Endothelial cell of umbilical vein (primary cell): ENCODE results near the gene MASP2. TPM values are rescaled to one million over a fixed set of nuclear protein-coding genes. Genes with fewer than 3 reads are reported as not detected.

Source experiments
- BruUV-seq: library from RNA; stranded (reverse); fragments of 400-500 nt; replicated peaks from 2 replicates; lab custom pipeline; 2021; lab: Mats Ljungman, UMichigan
- CTCF ChIA-PET: fragments of 300-600, 350-600 bp; sonication (Branson Sonifier 250); formaldehyde crosslinking; loops from one replicate; lab custom pipeline; 2021; ENCODE audit warnings: antibody characterized with exemption, inconsistent platforms; lab: Charles Lee
- POLR2A ChIA-PET: fragments of 300-600, 350-600 bp; sonication (Branson Sonifier 250); formaldehyde crosslinking; loops from one replicate; lab custom pipeline; 2021; ENCODE audit warnings: antibody characterized with exemption, inconsistent platforms; lab: Charles Lee
- DNase-seq: peaks from one replicate; pipeline ENCODE4 v3.0.0-alpha.2; 2011; ENCODE audit warnings: low read depth, low spot score
- FAIRE-seq: peaks from 2 replicates; lab custom pipeline; 2011; peaks lifted over from hg19 to GRCh38; lab: Jason Lieb, UNC
- H2AFZ ChIP-seq: 2 replicates; pipeline ENCODE4 v1.6.0; 2012; ENCODE audit warnings: low read depth, low read length, control low read depth, inconsistent platforms
- H3K27ac ChIP-seq: 2 replicates; pipeline ENCODE4 v1.5.1; 2011; ENCODE audit warnings: low read depth, mild to moderate bottlenecking, control low read depth, low read length, moderate library complexity; ENCODE audit not compliant: insufficient read depth
- H3K27me3 ChIP-seq, 2 experiments: 2 replicates each; pipeline versions ENCODE4 v1.6.0 to v1.6.1; 2011; ENCODE audit warnings: low read length in 2 of 2, mixed read lengths in 1 of 2; ENCODE audit not compliant: control insufficient read depth in 2 of 2, insufficient read depth in 2 of 2
- H3K36me3 ChIP-seq, 2 experiments: 2 replicates in 1 of 2; 3 replicates in 1 of 2; pipeline ENCODE4 v1.5.1; 2011; ENCODE audit warnings: low read length in 2 of 2, mild to moderate bottlenecking in 1 of 2, moderate library complexity in 1 of 2; ENCODE audit not compliant: control insufficient read depth in 2 of 2, insufficient read depth in 2 of 2; ENCODE audit errors: extremely low read depth in 1 of 2
- H3K4me1 ChIP-seq: 3 replicates; pipeline ENCODE4 v1.5.1; 2011; ENCODE audit warnings: mild to moderate bottlenecking, low read length; ENCODE audit not compliant: control insufficient read depth, insufficient read depth; ENCODE audit errors: extremely low read depth
- H3K4me2 ChIP-seq: 2 replicates; pipeline ENCODE4 v1.6.1; 2011; ENCODE audit warnings: low read length, control low read depth, mixed read lengths; ENCODE audit not compliant: insufficient read depth
- H3K4me3 ChIP-seq, 3 experiments: fragments of 200-600 bp in 1 of 3; sonication (generic), shearing (Covaris generic) in 1 of 3; replicated peaks in 1 of 3; 2 replicates each; pipeline ENCODE4 v1.5.1; 2011 to 2016; ENCODE audit warnings: control low read depth in 3 of 3, low read length in 3 of 3, mild to moderate bottlenecking in 2 of 3, inconsistent platforms in 1 of 3, low read depth in 1 of 3, moderate library complexity in 1 of 3; ENCODE audit not compliant: insufficient read depth in 1 of 3
- H3K79me2 ChIP-seq: 2 replicates; pipeline ENCODE4 v1.6.0; 2012; ENCODE audit warnings: low read length, inconsistent platforms; ENCODE audit not compliant: control insufficient read depth, insufficient read depth
- H3K9ac ChIP-seq: replicated peaks from 2 replicates; pipeline ENCODE3; 2011; ENCODE audit warnings: low read length, control low read depth; ENCODE audit not compliant: insufficient read depth; ENCODE audit errors: extremely low read depth
- H3K9me1 ChIP-seq: replicated peaks from 3 replicates; pipeline ENCODE4 v1.6.0; 2011; ENCODE audit warnings: mild to moderate bottlenecking, low read length; ENCODE audit not compliant: control insufficient read depth, insufficient read depth; ENCODE audit errors: extremely low read depth
- H3K9me3 ChIP-seq: replicated peaks from 2 replicates; pipeline ENCODE4 v1.5.1; 2012; ENCODE audit warnings: low read length, inconsistent platforms; ENCODE audit not compliant: control insufficient read depth, insufficient read depth
- H4K20me1 ChIP-seq: replicated peaks from 2 replicates; pipeline ENCODE3; 2011; ENCODE audit warnings: mild to moderate bottlenecking, low read length; ENCODE audit not compliant: control insufficient read depth, insufficient read depth; ENCODE audit errors: extremely low read depth
- EZH2 ChIP-seq: IDR thresholded peaks from 2 replicates; pipeline ENCODE4 v1.6.1; 2012; ENCODE audit warnings: borderline replicate concordance, low read depth, mild to moderate bottlenecking, moderate library complexity, low read length, inconsistent platforms; ENCODE audit not compliant: severe bottlenecking
- FOS ChIP-seq: IDR thresholded peaks from 2 replicates; pipeline ENCODE4 v1.6.1; 2011; ENCODE audit warnings: mild to moderate bottlenecking, low read length, moderate library complexity, borderline replicate concordance; ENCODE audit not compliant: insufficient read depth
- GATA2 ChIP-seq: IDR thresholded peaks from 2 replicates; pipeline ENCODE4 v1.7.0; 2011; ENCODE audit warnings: low read depth, mild to moderate bottlenecking, moderate library complexity, mixed read lengths, low read length; ENCODE audit not compliant: insufficient read length, insufficient read depth
- JUN ChIP-seq: IDR thresholded peaks from 2 replicates; pipeline ENCODE4 v1.6.1; 2011; ENCODE audit warnings: borderline replicate concordance, low read depth; ENCODE audit not compliant: insufficient read length, insufficient read depth
- MYC ChIP-seq: IDR thresholded peaks from one replicate; pipeline ENCODE4 v1.6.1; 2011; ENCODE audit warnings: mild to moderate bottlenecking, low read depth, low read length
- POLR2A ChIP-seq: IDR thresholded peaks from 2 replicates; pipeline ENCODE4 v1.6.1; 2012; ENCODE audit warnings: low read depth, mild to moderate bottlenecking, control low read depth, low read length
- dilution Hi-C: fragments of 300-500 bp; cut with MboI; formaldehyde crosslinking; loops from one replicate; pipeline ENCODE4 v1.15.0; 2019; ENCODE audit warnings: low sequenced_read_pairs; ENCODE audit not compliant: extremely low pct_ligation_motif_present
- intact Hi-C: fragments of 100-400 bp; cut with micrococcal nuclease; formaldehyde crosslinking; loops from one replicate; pipeline ENCODE4 v1.10.0; 2022
- polyA plus RNA-seq, 4 experiments: library from polyadenylated mRNA; depleted of rRNA in 3 of 4; stranded (reverse) in 3 of 4; unstranded in 1 of 4; fragments of >200 nt; gene quantifications; 2 replicates each; pipeline versions ENCODE4 v1.2.1 to v1.2.3, GENCODE V29; 2011 to 2012; ENCODE audit warnings: missing spikeins in 1 of 4
- total RNA-seq: library from RNA; stranded (reverse); gene quantifications from 2 replicates; pipeline ENCODE4 v1.2.3, GENCODE V29; 2021
- TF ChIP-seq, protein P1 (sequence below): IDR thresholded peaks from 2 replicates; pipeline ENCODE4 v1.6.1; 2011; ENCODE audit not compliant: insufficient read depth, insufficient read length
- TF ChIP-seq, protein P2 (sequence below), 2 donors: IDR thresholded peaks; 1 replicate in 1 of 2; 2 replicates in 1 of 2; pipeline ENCODE4 v1.5.1; 2011; ENCODE audit warnings: low read length in 2 of 2, mild to moderate bottlenecking in 2 of 2, moderate library complexity in 2 of 2, control low read depth in 1 of 2, inconsistent platforms in 1 of 2, low read depth in 1 of 2; ENCODE audit not compliant: insufficient read depth in 1 of 2; ENCODE audit errors: extremely low read depth in 1 of 2

MASP2 gene
- total and polyA plus RNA-seq, 2 donors (not counting 3 experiments of a cell fraction or from before 2014, with no cell fraction given): 0.53 TPM; not detected in 1

DNA sequence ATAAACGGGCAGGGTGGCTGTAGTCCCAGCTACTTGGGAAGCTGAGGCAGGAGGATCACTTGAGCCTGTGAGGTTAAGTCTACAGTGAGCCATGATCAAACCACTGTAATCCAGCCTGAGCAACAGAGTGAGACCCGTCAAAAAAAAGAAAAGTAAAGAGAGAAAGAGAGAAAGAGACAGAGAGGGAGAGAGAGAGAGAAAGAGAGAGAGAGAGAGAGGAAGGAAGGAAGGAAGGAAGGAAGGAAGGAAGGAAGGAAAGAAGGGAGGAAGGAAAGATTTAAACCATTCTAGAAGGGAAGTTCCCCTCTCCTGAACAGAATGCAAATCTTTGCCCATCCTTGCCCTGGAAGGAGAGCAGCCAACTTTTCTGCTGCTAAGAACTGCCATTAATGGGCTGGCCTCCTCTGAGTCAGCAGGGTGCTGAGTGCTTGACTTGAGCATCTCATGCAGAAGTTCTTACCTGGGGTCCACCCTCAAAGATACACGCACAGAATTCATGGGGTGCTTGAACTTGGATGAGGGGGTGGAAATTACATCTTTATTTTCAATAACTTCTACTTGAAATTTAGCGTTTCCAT is 59.1 kb downstream of the MASP2 start:
- no peak for FAIRE-seq
- BruUV-seq: no TSS peak
- H3K36me3 ChIP-seq: no peaks in the 10 kb centered on the region
- H3K9ac ChIP-seq: no peak overlapping the region
- DNase-seq: no peak
- no peaks in the 10 kb centered on the region for H3K9me1 ChIP-seq
- H3K9me3 ChIP-seq: no peaks in the 10 kb centered on the region
- H4K20me1 ChIP-seq: no peaks in the 10 kb centered on the region
- TF ChIP-seq GATA2 (no peak), MYC (no peak), JUN (no peak), POLR2A (no peak), EZH2 (no peak), FOS (no peak)
- TF ChIP-seq, protein P1, sequence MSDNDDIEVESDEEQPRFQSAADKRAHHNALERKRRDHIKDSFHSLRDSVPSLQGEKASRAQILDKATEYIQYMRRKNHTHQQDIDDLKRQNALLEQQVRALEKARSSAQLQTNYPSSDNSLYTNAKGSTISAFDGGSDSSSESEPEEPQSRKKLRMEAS: no peak
- TF ChIP-seq, protein P2, sequence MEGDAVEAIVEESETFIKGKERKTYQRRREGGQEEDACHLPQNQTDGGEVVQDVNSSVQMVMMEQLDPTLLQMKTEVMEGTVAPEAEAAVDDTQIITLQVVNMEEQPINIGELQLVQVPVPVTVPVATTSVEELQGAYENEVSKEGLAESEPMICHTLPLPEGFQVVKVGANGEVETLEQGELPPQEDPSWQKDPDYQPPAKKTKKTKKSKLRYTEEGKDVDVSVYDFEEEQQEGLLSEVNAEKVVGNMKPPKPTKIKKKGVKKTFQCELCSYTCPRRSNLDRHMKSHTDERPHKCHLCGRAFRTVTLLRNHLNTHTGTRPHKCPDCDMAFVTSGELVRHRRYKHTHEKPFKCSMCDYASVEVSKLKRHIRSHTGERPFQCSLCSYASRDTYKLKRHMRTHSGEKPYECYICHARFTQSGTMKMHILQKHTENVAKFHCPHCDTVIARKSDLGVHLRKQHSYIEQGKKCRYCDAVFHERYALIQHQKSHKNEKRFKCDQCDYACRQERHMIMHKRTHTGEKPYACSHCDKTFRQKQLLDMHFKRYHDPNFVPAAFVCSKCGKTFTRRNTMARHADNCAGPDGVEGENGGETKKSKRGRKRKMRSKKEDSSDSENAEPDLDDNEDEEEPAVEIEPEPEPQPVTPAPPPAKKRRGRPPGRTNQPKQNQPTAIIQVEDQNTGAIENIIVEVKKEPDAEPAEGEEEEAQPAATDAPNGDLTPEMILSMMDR (IDR thresholded peaks at IDR 0.05; ENCODE audit: extremely low read depth in 1 of 2, insufficient read depth in 1 of 2, low read depth in 1 of 2, low read length in 2 of 2): no peak
- ChIA-PET POLR2A (no interaction called here), CTCF (no interaction called here)
- H3K4me3 ChIP-seq: no peak overlapping the region
- H3K4me2 ChIP-seq: no peak overlapping the region
- dilution Hi-C loops: no loop called here
- no peak overlapping the region for H2AFZ ChIP-seq
- H3K27me3 ChIP-seq: no peaks in the 10 kb centered on the region
- H3K27ac ChIP-seq: no peak overlapping the region
- no peaks in the 10 kb centered on the region for H3K79me2 ChIP-seq
- intact Hi-C loops: no loop called here
- H3K4me1 ChIP-seq: no peaks in the 10 kb centered on the region
